Hepatocyte (in vitro differentiated cells): ENCODE measurements around the gene ARHGAP26. TPM values are rescaled to one million over a fixed set of nuclear protein-coding genes. Genes with fewer than 3 reads are reported as not detected.
A peak's percentile ranks its signal among the peaks of the same experiment; 100 is the strongest.

ENCODE experiments used
- DNase-seq: peaks from one replicate; pipeline ENCODE4 v3.0.0-alpha.2; 2016; ENCODE audit warnings: low spot score
- H2AFZ ChIP-seq: fragments of 200-600 bp; sonication (generic); 2 replicates; pipeline ENCODE4 v1.6.0; 2016; ENCODE audit warnings: antibody characterized with exemption, mild to moderate bottlenecking
- H3K27ac ChIP-seq: fragments of 200-600 bp; sonication (generic); 2 replicates; pipeline ENCODE4 v1.5.1; 2016; ENCODE audit warnings: mild to moderate bottlenecking
- H3K27me3 ChIP-seq: fragments of 200-600 bp; sonication (generic); 2 replicates; pipeline ENCODE4 v1.6.1; 2016
- H3K36me3 ChIP-seq: fragments of 200-600 bp; sonication (generic); replicated peaks from 2 replicates; pipeline ENCODE4 v1.5.1; 2016; ENCODE audit warnings: low read depth; ENCODE audit not compliant: insufficient read depth
- H3K4me1 ChIP-seq: fragments of 200-600 bp; sonication (generic); 2 replicates; pipeline ENCODE4 v1.5.1; 2016; ENCODE audit warnings: mild to moderate bottlenecking, moderate library complexity; ENCODE audit not compliant: insufficient read depth
- H3K4me2 ChIP-seq: fragments of 200-600 bp; sonication (generic); 2 replicates; pipeline ENCODE4 v1.6.0; 2016
- H3K4me3 ChIP-seq: fragments of 200-600 bp; sonication (generic); 2 replicates; pipeline ENCODE4 v1.5.1; 2016; ENCODE audit warnings: mild to moderate bottlenecking
- H3K79me2 ChIP-seq: fragments of 200-600 bp; sonication (generic); 2 replicates; pipeline ENCODE4 v1.6.0; 2017; ENCODE audit warnings: mild to moderate bottlenecking
- H3K9me2 ChIP-seq: fragments of 200-600 bp; sonication (generic); replicated peaks from 2 replicates; pipeline ENCODE4 v1.6.0; 2017; ENCODE audit warnings: mild to moderate bottlenecking; ENCODE audit not compliant: insufficient read depth
- H3K9me3 ChIP-seq: fragments of 200-600 bp; sonication (generic); 2 replicates; pipeline ENCODE4 v1.5.1; 2016; ENCODE audit warnings: low read depth, mild to moderate bottlenecking
- H4K20me1 ChIP-seq: fragments of 200-600 bp; sonication (generic); 2 replicates; pipeline ENCODE4 v1.6.0; 2016; ENCODE audit warnings: mild to moderate bottlenecking; ENCODE audit not compliant: insufficient read depth, poor library complexity, severe bottlenecking
- EZH2 ChIP-seq: fragments of 200-600 bp; sonication (generic); IDR thresholded peaks from 2 replicates; pipeline ENCODE4 v1.6.1; 2016; ENCODE audit warnings: antibody characterized with exemption, mild to moderate bottlenecking, borderline replicate concordance
- EZH2phosphoT487 ChIP-seq: fragments of 200-600 bp; sonication (generic); IDR thresholded peaks from one replicate; pipeline ENCODE4 v1.6.1; 2018; ENCODE audit warnings: antibody characterized with exemption, mild to moderate bottlenecking, low read depth, moderate library complexity; ENCODE audit not compliant: unreplicated experiment, severe bottlenecking
- WGBS: methylation state at CpG from one replicate; pipeline ENCODE4 v1.1.6; 2016; ENCODE audit warnings: low lambda C conversion rate; ENCODE audit errors: missing lambda C conversion rate; 5-methylcytosine and 5-hydroxymethylcytosine counted together
- polyA plus RNA-seq: library from polyadenylated mRNA; unstranded; fragments of >200 nt; fragmentation: Nextera tagmentation; extraction: Ambion mirVana; gene quantifications from 2 replicates; pipeline ENCODE4 v1.2.1, GENCODE V29; 2016
- total RNA-seq: library from RNA; depleted of rRNA; stranded (reverse); fragments of >200 nt; gene quantifications from 2 replicates; pipeline ENCODE4 v1.2.3, GENCODE V29; 2014
- TF ChIP-seq, protein P1 (sequence below): fragments of 200-600 bp; sonication (generic); IDR thresholded peaks from 2 replicates; pipeline ENCODE4 v1.5.1; 2016; ENCODE audit warnings: antibody characterized with exemption, mild to moderate bottlenecking; ENCODE audit not compliant: poor library complexity

ARHGAP26 gene
- total and polyA plus RNA-seq, 2 experiments from 2014 or later = 16.5 to 19.8 TPM

DNA sequence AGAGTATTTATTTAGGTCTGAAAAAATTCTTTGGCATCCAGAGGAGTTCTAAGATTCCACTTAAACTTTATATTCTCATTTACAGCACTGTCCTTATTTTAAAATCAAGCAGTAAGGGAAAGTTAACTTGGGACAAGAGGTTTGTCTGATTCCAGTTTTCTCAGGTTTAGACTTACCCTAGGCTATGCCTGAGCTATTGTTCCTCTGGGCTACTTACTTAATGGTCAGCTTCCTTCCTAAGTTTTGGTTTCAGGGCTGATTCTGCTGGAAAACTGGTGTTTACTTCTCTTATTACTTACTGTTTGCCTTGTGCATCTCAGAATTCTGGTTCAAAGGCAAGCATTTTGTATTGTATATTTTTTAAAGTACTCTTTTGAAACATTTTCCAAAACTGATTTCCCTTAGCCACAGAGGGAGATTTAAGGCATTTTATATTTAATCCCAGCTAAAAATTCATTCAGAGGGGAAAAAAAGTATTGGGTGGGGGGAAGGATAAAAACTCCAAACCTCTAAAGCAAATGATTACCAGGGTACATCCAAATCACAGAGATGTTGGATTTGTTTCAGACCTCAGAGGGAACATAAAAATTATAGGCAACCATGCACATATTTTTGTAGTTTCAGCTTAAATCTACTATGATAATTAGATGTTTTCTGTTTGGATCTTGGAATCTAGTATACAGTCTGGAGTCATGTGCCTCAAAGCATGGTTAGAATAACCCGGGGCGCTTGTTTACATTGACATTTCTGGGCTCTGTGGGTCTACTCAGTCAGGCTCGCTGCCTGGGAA is 290.0 kb downstream of the ARHGAP26 start:
- no peaks in the 10 kb centered on the region for H3K27me3 ChIP-seq
- H3K9me2 ChIP-seq = no peaks in the 10 kb centered on the region
- TF ChIP-seq EZH2 = no peak
- TF ChIP-seq EZH2phosphoT487 = no peak
- no peaks in the 10 kb centered on the region for H3K36me3 ChIP-seq
- no peaks in the 10 kb centered on the region for H3K79me2 ChIP-seq
- H3K4me2 ChIP-seq = no peak overlapping the region
- peak overlapping the region; percentile 10 for H3K27ac ChIP-seq
- no peaks in the 10 kb centered on the region for H4K20me1 ChIP-seq
- no peaks in the 10 kb centered on the region for H3K9me3 ChIP-seq
- 72% methylated on average over 3 of the region's 3 CpGs for WGBS
- peaks cover 26% of the 10 kb centered on the region for H3K4me1 ChIP-seq
- H2AFZ ChIP-seq = no peak overlapping the region
- no peak overlapping the region for H3K4me3 ChIP-seq
- no peak for DNase-seq

DNA sequence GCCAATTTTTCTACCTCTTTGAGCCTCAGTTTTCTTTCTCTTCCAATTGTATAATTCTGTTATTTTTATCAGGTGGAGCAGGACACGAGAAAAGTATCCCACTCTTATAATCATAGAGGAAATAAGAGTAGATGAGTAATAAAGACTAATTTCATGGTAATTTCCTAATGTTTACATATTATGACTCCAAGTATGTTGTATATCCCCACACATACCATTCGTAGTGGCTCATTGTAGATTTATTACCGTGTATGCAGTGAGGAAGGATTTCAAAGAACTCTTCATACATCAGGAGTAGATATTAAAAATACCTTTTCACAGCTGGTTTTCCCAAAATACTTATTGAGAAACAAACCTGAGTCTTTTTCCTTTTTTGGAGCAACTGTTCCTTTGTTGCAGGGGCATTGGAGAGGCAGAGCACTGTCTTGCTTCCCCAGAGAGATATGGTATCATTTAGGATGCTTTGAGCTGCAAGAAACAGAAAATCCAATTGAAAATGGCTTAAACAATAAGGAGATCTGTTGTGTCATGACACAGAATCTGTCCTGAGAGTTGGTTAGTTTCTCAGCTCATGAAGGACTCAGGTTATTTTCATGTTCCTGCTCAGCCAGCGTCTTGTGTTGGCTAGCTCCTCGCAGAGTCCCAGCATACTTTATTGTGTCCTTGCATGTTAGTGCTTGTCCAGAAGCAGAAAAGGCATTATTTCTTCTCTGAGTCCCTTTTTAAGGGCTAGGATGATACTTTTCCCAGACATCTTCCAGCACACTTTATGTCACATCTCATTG is 291.2 kb downstream of the ARHGAP26 start:
- Histone ChIP-seq H4K20me1 (no peaks in the 10 kb centered on the region), H3K79me2 (no peaks in the 10 kb centered on the region), H2AFZ (no peak overlapping the region), H3K9me3 (no peaks in the 10 kb centered on the region), H3K27me3 (no peaks in the 10 kb centered on the region), H3K27ac (peak overlapping the region; percentile 40), H3K9me2 (no peaks in the 10 kb centered on the region), H3K4me1 (peaks cover 26% of the 10 kb centered on the region), H3K4me2 (no peak overlapping the region), H3K4me3 (no peak overlapping the region), H3K36me3 (no peaks in the 10 kb centered on the region)
- WGBS = 58% methylated on average over 5 of the region's 5 CpGs
- no peak for DNase-seq
- TF ChIP-seq EZH2 (no peak), EZH2phosphoT487 (no peak)
- TF ChIP-seq, protein P1, sequence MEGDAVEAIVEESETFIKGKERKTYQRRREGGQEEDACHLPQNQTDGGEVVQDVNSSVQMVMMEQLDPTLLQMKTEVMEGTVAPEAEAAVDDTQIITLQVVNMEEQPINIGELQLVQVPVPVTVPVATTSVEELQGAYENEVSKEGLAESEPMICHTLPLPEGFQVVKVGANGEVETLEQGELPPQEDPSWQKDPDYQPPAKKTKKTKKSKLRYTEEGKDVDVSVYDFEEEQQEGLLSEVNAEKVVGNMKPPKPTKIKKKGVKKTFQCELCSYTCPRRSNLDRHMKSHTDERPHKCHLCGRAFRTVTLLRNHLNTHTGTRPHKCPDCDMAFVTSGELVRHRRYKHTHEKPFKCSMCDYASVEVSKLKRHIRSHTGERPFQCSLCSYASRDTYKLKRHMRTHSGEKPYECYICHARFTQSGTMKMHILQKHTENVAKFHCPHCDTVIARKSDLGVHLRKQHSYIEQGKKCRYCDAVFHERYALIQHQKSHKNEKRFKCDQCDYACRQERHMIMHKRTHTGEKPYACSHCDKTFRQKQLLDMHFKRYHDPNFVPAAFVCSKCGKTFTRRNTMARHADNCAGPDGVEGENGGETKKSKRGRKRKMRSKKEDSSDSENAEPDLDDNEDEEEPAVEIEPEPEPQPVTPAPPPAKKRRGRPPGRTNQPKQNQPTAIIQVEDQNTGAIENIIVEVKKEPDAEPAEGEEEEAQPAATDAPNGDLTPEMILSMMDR = no peak

DNA sequence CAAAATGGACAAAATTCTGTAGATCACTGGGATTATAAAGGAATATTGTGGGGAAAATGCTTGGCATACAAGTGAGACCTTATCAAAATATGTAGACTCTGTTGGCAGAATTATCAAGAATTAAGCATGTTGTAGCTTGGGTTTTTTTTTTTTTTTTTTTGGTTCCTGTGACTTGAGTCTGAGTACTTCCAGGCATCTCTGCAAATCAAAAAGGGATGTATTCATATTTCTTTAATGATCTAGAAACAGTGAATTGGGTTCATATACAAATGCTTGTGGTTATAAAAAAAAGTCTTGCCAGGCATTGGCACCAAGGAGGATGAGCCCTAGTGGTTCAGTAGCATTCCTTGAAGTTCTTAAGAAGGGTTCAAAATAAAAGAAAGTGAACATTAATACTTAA is 292.2 kb downstream of the ARHGAP26 start:
- Histone ChIP-seq H3K36me3 (no peaks in the 10 kb centered on the region), H3K79me2 (no peaks in the 10 kb centered on the region), H2AFZ (no peak overlapping the region), H4K20me1 (no peaks in the 10 kb centered on the region), H3K27me3 (no peaks in the 10 kb centered on the region), H3K4me2 (no peak overlapping the region), H3K27ac (peak overlapping the region; percentile 42), H3K4me3 (no peak overlapping the region), H3K9me3 (no peaks in the 10 kb centered on the region), H3K9me2 (no peaks in the 10 kb centered on the region), H3K4me1 (peaks cover 26% of the 10 kb centered on the region)
- no peak for TF ChIP-seq EZH2
- no peak for DNase-seq

DNA sequence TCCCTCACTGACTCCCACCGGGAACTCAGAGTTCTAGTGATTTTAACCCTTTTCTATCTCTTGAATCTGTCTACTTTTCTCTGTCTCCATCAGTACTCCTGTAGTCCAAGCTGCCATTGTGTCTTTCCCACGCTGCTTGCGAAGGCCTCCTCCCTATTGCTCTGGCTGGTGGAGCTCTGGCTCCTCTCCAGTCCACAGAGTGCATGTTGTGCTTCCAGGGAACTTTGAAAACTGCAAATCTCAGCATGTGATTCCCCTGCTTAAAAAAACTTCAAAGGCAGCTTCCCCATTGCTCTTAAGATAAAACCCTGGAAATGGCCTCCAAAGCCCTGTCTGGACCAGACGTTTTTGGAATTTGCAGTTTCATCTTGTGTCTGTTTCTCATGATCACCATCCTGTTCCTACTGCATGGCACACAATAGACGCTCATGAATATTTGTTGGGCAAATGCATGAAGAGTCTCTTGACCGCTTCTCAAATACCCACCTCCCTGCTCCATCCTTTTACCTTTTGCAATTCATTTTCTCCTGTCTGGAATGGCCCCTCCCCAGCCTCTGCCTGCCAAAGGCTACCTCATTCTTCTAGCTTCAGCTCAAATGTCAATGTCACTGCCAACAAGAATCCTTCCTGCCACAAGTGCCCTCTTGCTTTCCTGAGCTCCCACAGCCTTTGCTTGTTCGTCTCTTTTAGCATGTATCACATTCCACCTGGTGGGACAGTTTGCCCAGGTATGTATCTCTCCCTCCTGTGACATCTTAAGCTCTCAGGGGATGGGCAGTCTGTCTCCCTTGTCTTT is 293.2 kb downstream of the ARHGAP26 start:
- TF ChIP-seq, protein P1 = no peak
- TF ChIP-seq EZH2 = no peak
- TF ChIP-seq EZH2phosphoT487 = no peak
- Histone ChIP-seq H3K79me2 (no peaks in the 10 kb centered on the region), H3K27me3 (no peaks in the 10 kb centered on the region), H3K27ac (peak overlapping the region; percentile 52), H3K9me2 (no peaks in the 10 kb centered on the region), H3K4me3 (no peak overlapping the region), H2AFZ (no peak overlapping the region), H4K20me1 (no peaks in the 10 kb centered on the region), H3K36me3 (no peaks in the 10 kb centered on the region), H3K4me2 (no peak overlapping the region), H3K9me3 (no peaks in the 10 kb centered on the region), H3K4me1 (peaks cover 26% of the 10 kb centered on the region)
- peak; percentile 29 for DNase-seq
- 62% methylated on average over 7 of the region's 7 CpGs for WGBS
